ENCODE measurements around the gene TMEM117.

The TMEM117 gene

DNA sequence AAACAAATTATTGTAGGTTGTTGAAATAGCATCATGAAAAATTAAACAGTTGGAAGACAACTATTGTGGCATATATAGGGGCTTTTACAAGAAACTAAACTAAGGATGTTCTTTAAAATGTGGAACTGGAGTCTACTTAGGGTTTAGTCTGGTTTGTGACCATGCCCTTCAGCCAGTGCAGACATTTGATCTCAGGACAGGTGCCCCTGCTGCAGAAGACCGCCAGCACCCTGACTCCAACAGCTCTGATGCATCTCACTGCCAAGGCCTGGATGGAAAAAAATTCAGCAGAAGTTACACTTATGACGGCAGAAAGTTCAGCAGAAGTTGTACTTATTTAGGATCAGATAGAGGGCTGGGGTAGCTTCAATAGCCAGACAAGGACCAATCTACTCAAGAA, 51.5 kb downstream of the TMEM117 start:
- Histone ChIP-seq H3K23ac (ENCODE audit: low read depth, low read length, poor library complexity) (no peak overlapping the region), H3K79me1 (ENCODE audit: low read depth, low read length) (no peaks in the 10 kb centered on the region), H2AK5ac (ENCODE audit: low read depth, low read length) (no peak overlapping the region), H3K4me3 (ENCODE audit: low read length in 2 of 2) (no peak overlapping the region), H2BK15ac (ENCODE audit: low read length) (no peak overlapping the region), H3K14ac (ENCODE audit: low read length) (no peak overlapping the region), H2BK120ac (ENCODE audit: low read depth, low read length) (no peak overlapping the region), H3K36me3 (replicated peaks in 1 of 2; ENCODE audit: control insufficient read depth in 2 of 2, insufficient read depth in 2 of 2, low read length in 2 of 2) (no peaks in the 10 kb centered on the region), H3K4ac (ENCODE audit: low read length) (no peak overlapping the region), H3K18ac (ENCODE audit: low read length) (no peak overlapping the region), H2BK5ac (ENCODE audit: low read length) (no peak overlapping the region), H2AFZ (ENCODE audit: low read length) (no peak overlapping the region), H3K27ac (replicated peaks; ENCODE audit: low read length) (no peak overlapping the region), H3K4me2 (ENCODE audit: insufficient read depth, low read length, poor library complexity, severe bottlenecking) (no peak overlapping the region), H3K9me3 (replicated peaks in 1 of 2; ENCODE audit: control insufficient read depth in 2 of 2, insufficient read depth in 1 of 2, low read depth in 1 of 2, low read length in 2 of 2) (no peaks in the 10 kb centered on the region), H3K4me1 (ENCODE audit: control insufficient read depth in 2 of 2, insufficient read depth in 1 of 2, low read depth in 1 of 2, low read length in 2 of 2) (peaks cover 6 to 8% of the 10 kb centered on the region in 2 donors), H4K91ac (ENCODE audit: low read depth, low read length, poor library complexity) (no peak overlapping the region), H3K27me3 (ENCODE audit: control insufficient read depth in 3 of 3, insufficient read depth in 3 of 3, low read depth in 1 of 3, low read length in 3 of 3) (no peaks in the 10 kb centered on the region), H3K9ac (ENCODE audit: low read depth, low read length, poor library complexity) (no peak overlapping the region), H2BK12ac (ENCODE audit: low read length) (no peak overlapping the region), H4K8ac (ENCODE audit: low read depth, low read length) (no peak overlapping the region)
- WGBS, 2 donors (ENCODE audit: extremely low coverage in 2 of 2, insufficient read length in 2 of 2, insufficient replicate concordance in 1 of 2) = no CpG with 5 or more reads among the region's 2 CpGs
- no peak for DNase-seq (ENCODE audit: low spot score)

DNA sequence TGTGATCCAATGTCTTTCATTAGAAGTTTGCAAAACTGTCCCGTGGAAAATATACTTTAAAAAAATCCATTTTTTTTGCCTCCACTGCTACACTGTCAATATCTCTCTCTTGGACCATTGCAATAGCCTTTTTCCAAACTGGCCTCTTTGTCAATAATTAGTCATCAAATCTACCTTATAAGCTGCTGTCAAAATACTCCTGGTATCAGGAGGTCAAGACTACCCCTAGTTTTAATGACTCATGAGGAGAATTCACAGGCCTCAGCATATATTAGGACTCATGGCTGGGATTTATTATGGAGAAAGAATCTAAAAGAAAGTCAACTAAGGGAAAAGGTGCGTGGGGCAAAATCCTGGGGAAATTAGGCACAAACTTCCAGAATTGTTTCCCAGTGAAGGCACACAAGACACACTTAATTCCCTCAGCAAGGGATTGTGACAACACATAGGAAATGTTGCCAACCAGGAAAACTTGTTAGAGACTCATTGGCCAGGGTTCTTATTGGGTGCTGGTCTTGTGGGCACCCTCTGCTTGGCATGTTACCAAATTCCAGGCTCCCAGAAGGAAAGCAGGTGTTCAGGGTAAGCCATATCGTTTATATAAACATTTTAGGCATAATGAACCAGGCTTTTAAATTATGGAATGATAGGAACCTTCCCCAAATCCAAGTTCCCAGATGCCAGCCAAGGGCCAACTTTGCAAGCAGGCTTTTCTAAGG, 56.1 kb downstream of the TMEM117 start:
- Histone ChIP-seq H2BK15ac (ENCODE audit: low read length) (no peak overlapping the region), H2BK120ac (ENCODE audit: low read depth, low read length) (no peak overlapping the region), H3K27ac (replicated peaks; ENCODE audit: low read length) (no peak overlapping the region), H2AFZ (ENCODE audit: low read length) (no peak overlapping the region), H3K4me1 (ENCODE audit: control insufficient read depth in 2 of 2, insufficient read depth in 1 of 2, low read depth in 1 of 2, low read length in 2 of 2) (peaks cover 0 to 3% of the 10 kb centered on the region in 2 donors), H3K4me3 (ENCODE audit: low read length in 2 of 2) (no peak overlapping the region), H3K79me1 (ENCODE audit: low read depth, low read length) (no peaks in the 10 kb centered on the region), H3K9me3 (replicated peaks in 1 of 2; ENCODE audit: control insufficient read depth in 2 of 2, insufficient read depth in 1 of 2, low read depth in 1 of 2, low read length in 2 of 2) (no peaks in the 10 kb centered on the region), H2BK12ac (ENCODE audit: low read length) (no peak overlapping the region), H2BK5ac (ENCODE audit: low read length) (no peak overlapping the region), H3K36me3 (replicated peaks in 1 of 2; ENCODE audit: control insufficient read depth in 2 of 2, insufficient read depth in 2 of 2, low read length in 2 of 2) (no peaks in the 10 kb centered on the region), H4K8ac (ENCODE audit: low read depth, low read length) (no peak overlapping the region), H3K27me3 (ENCODE audit: control insufficient read depth in 3 of 3, insufficient read depth in 3 of 3, low read depth in 1 of 3, low read length in 3 of 3) (no peaks in the 10 kb centered on the region), H3K4me2 (ENCODE audit: insufficient read depth, low read length, poor library complexity, severe bottlenecking) (no peak overlapping the region), H3K9ac (ENCODE audit: low read depth, low read length, poor library complexity) (no peak overlapping the region), H4K91ac (ENCODE audit: low read depth, low read length, poor library complexity) (no peak overlapping the region), H3K4ac (ENCODE audit: low read length) (no peak overlapping the region), H3K23ac (ENCODE audit: low read depth, low read length, poor library complexity) (no peak overlapping the region), H2AK5ac (ENCODE audit: low read depth, low read length) (no peak overlapping the region), H3K18ac (ENCODE audit: low read length) (no peak overlapping the region), H3K14ac (ENCODE audit: low read length) (no peak overlapping the region)
- WGBS, 2 donors (ENCODE audit: extremely low coverage in 2 of 2, insufficient read length in 2 of 2, insufficient replicate concordance in 1 of 2) = no CpG with 5 or more reads among the region's 3 CpGs
- no peak for DNase-seq (ENCODE audit: low spot score)

DNA sequence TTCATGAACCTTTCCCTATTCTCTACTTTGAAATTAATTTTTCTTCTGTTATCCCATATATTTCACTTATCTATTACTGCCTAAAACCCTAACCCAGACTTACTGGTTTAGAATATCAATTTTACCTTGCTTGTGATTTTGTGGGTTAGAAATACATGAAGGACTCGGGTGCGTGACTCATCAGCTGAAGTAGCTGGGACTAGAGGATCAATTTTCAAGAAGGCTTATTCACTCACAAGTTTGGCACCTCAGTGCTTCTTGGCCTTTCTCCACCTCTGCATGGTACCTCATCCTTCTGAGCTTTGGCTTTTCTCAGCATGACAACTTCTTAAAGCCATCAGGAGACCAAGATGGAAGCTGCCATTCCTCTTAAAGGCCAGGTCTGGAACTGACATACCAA, 57.8 kb downstream of the TMEM117 start:
- H3K27ac ChIP-seq (replicated peaks; ENCODE audit: low read length) = no peak overlapping the region
- H3K9ac ChIP-seq (ENCODE audit: low read depth, low read length, poor library complexity) = no peak overlapping the region
- no peak overlapping the region for H3K4me2 ChIP-seq (ENCODE audit: insufficient read depth, low read length, poor library complexity, severe bottlenecking)
- H3K23ac ChIP-seq (ENCODE audit: low read depth, low read length, poor library complexity) = no peak overlapping the region
- H4K91ac ChIP-seq (ENCODE audit: low read depth, low read length, poor library complexity) = no peak overlapping the region
- peaks cover 0 to 3% of the 10 kb centered on the region in 2 donors for H3K4me1 ChIP-seq (ENCODE audit: control insufficient read depth in 2 of 2, insufficient read depth in 1 of 2, low read depth in 1 of 2, low read length in 2 of 2)
- H3K4me3 ChIP-seq (ENCODE audit: low read length in 2 of 2) = no peak overlapping the region
- no peak overlapping the region for H2AK5ac ChIP-seq (ENCODE audit: low read depth, low read length)
- no peak overlapping the region for H2BK15ac ChIP-seq (ENCODE audit: low read length)
- H3K27me3 ChIP-seq (ENCODE audit: control insufficient read depth in 3 of 3, insufficient read depth in 3 of 3, low read depth in 1 of 3, low read length in 3 of 3) = no peaks in the 10 kb centered on the region
- no peak overlapping the region for H2BK12ac ChIP-seq (ENCODE audit: low read length)
- no peak overlapping the region for H3K18ac ChIP-seq (ENCODE audit: low read length)
- H2BK120ac ChIP-seq (ENCODE audit: low read depth, low read length) = no peak overlapping the region
- H2AFZ ChIP-seq (ENCODE audit: low read length) = no peak overlapping the region
- no peaks in the 10 kb centered on the region for H3K9me3 ChIP-seq (replicated peaks in 1 of 2; ENCODE audit: control insufficient read depth in 2 of 2, insufficient read depth in 1 of 2, low read depth in 1 of 2, low read length in 2 of 2)
- no peak overlapping the region for H4K8ac ChIP-seq (ENCODE audit: low read depth, low read length)
- no peak overlapping the region for H3K4ac ChIP-seq (ENCODE audit: low read length)
- no CpG with 5 or more reads among the region's 2 CpGs for WGBS, 2 donors (ENCODE audit: extremely low coverage in 2 of 2, insufficient read length in 2 of 2, insufficient replicate concordance in 1 of 2)
- H3K79me1 ChIP-seq (ENCODE audit: low read depth, low read length) = no peaks in the 10 kb centered on the region
- H3K14ac ChIP-seq (ENCODE audit: low read length) = no peak overlapping the region
- no peak for DNase-seq (ENCODE audit: low spot score)
- H3K36me3 ChIP-seq (replicated peaks in 1 of 2; ENCODE audit: control insufficient read depth in 2 of 2, insufficient read depth in 2 of 2, low read length in 2 of 2) = no peaks in the 10 kb centered on the region
- no peak overlapping the region for H2BK5ac ChIP-seq (ENCODE audit: low read length)

DNA sequence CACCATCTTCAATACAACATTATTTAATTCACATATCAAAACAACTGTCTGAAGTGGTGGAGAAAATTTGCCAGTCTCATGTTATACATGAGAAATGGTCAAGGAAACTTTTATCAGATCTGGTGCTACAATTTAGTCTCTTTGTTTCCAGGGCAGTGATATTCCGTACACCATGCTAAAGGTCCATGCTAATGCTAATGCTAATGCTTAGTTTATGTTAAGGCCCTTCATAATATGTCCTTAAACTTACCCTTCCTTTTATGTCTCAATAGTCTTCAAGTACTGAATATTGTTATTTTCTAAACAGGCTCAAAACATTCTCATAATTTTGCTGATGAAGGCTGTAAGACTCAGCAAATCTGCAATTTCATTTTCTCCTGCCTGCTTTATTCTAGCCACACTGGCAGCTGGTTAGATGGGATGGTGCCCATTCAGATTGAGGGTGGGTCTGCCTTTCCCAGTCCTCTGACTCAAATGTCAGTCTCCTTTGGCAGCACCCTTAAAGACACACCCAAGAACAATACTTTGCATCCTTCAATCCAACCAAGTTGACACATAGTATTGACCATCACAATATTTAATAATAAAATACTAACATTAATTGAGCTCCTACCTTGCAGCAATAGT, 59.8 kb downstream of the TMEM117 start:
- no peak overlapping the region for H4K91ac ChIP-seq (ENCODE audit: low read depth, low read length, poor library complexity)
- H3K36me3 ChIP-seq (replicated peaks in 1 of 2; ENCODE audit: control insufficient read depth in 2 of 2, insufficient read depth in 2 of 2, low read length in 2 of 2) = no peaks in the 10 kb centered on the region
- H3K79me1 ChIP-seq (ENCODE audit: low read depth, low read length) = no peaks in the 10 kb centered on the region
- no peak overlapping the region for H2BK5ac ChIP-seq (ENCODE audit: low read length)
- no peak overlapping the region for H2AK5ac ChIP-seq (ENCODE audit: low read depth, low read length)
- no peaks in the 10 kb centered on the region for H3K9me3 ChIP-seq (replicated peaks in 1 of 2; ENCODE audit: control insufficient read depth in 2 of 2, insufficient read depth in 1 of 2, low read depth in 1 of 2, low read length in 2 of 2)
- H3K4me1 ChIP-seq (ENCODE audit: control insufficient read depth in 2 of 2, insufficient read depth in 1 of 2, low read depth in 1 of 2, low read length in 2 of 2) = peaks cover 0 to 3% of the 10 kb centered on the region in 2 donors
- no peaks in the 10 kb centered on the region for H3K27me3 ChIP-seq (ENCODE audit: control insufficient read depth in 3 of 3, insufficient read depth in 3 of 3, low read depth in 1 of 3, low read length in 3 of 3)
- no peak overlapping the region for H3K4me3 ChIP-seq (ENCODE audit: low read length in 2 of 2)
- no peak overlapping the region for H3K27ac ChIP-seq (replicated peaks; ENCODE audit: low read length)
- no peak overlapping the region for H2BK15ac ChIP-seq (ENCODE audit: low read length)
- H3K18ac ChIP-seq (ENCODE audit: low read length) = no peak overlapping the region
- H3K9ac ChIP-seq (ENCODE audit: low read depth, low read length, poor library complexity) = no peak overlapping the region
- no peak overlapping the region for H2AFZ ChIP-seq (ENCODE audit: low read length)
- no peak for DNase-seq (ENCODE audit: low spot score)
- H3K23ac ChIP-seq (ENCODE audit: low read depth, low read length, poor library complexity) = no peak overlapping the region
- H3K4me2 ChIP-seq (ENCODE audit: insufficient read depth, low read length, poor library complexity, severe bottlenecking) = no peak overlapping the region
- WGBS, 2 donors (ENCODE audit: extremely low coverage in 2 of 2, insufficient read length in 2 of 2, insufficient replicate concordance in 1 of 2) = no CpG with 5 or more reads among the region's 1 CpG
- no peak overlapping the region for H3K4ac ChIP-seq (ENCODE audit: low read length)
- no peak overlapping the region for H3K14ac ChIP-seq (ENCODE audit: low read length)
- H2BK120ac ChIP-seq (ENCODE audit: low read depth, low read length) = no peak overlapping the region
- no peak overlapping the region for H4K8ac ChIP-seq (ENCODE audit: low read depth, low read length)
- no peak overlapping the region for H2BK12ac ChIP-seq (ENCODE audit: low read length)
